Prostate gland (tissue), 2 donors: ENCODE results near the gene LTBP2.

ENCODE experiments used
- POLR2A ChIP-seq: fragments of 450-650 bp; IDR thresholded peaks from one replicate; pipeline ENCODE4 v1.6.1; 2016; ENCODE audit warnings: antibody characterized with exemption, mild to moderate bottlenecking
- TF ChIP-seq, protein P1 (sequence below), 4 experiments: fragments of 200-600 bp in 2 of 4; fragments of 450-650 bp in 2 of 4; sonication (generic) in 2 of 4; IDR thresholded peaks; 1 replicate in 3 of 4; 2 replicates in 1 of 4; pipeline ENCODE4 v1.5.1; 2016 to 2019; ENCODE audit warnings: antibody characterized with exemption in 4 of 4, mild to moderate bottlenecking in 2 of 4, moderate library complexity in 2 of 4

DNA sequence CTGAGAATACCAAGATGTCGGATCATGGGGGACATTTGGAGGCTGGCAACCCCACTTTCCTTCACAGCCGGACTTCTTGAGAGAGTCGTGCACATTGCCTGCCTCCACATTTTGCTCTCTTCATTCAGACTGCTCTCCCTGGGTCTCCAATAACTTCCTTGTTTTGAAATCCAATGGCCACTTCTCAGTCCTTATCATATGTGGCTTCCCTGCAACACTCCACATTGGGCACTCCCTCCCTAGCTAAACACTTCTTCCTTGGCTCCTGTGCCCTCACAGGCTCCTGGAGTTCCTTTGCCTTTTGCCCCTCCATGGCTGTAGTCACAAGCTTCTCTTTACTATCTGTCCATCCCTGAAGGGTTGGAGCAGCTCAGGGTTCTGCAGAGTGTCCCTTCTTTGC, 149.0 kb downstream of the LTBP2 start:
- TF ChIP-seq, protein P1, sequence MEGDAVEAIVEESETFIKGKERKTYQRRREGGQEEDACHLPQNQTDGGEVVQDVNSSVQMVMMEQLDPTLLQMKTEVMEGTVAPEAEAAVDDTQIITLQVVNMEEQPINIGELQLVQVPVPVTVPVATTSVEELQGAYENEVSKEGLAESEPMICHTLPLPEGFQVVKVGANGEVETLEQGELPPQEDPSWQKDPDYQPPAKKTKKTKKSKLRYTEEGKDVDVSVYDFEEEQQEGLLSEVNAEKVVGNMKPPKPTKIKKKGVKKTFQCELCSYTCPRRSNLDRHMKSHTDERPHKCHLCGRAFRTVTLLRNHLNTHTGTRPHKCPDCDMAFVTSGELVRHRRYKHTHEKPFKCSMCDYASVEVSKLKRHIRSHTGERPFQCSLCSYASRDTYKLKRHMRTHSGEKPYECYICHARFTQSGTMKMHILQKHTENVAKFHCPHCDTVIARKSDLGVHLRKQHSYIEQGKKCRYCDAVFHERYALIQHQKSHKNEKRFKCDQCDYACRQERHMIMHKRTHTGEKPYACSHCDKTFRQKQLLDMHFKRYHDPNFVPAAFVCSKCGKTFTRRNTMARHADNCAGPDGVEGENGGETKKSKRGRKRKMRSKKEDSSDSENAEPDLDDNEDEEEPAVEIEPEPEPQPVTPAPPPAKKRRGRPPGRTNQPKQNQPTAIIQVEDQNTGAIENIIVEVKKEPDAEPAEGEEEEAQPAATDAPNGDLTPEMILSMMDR (IDR thresholded peaks at IDR 0.05), result no peak
- TF ChIP-seq POLR2A, result no peak
